ENCODE data around the gene FLNB.

DNA sequence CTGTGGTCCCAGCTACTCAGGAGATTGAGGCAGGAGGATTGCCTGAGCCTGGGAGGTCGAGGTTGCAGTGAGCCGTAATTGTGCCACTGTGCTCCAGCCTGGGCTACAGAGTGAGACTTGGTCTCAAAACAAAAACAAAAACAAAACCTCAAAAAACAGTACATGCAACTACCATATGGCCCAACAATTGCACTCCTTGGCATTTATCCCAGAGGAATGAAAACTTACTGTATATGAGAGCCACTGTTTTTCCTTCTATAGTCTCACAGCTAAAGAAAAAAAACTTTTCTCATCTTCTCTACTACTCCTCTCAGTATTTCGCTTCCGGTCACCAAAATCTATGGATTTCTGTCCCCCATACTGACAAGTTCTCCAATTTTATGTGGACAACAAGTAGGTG is 84.3 kb downstream of the FLNB start:
- TF ChIP-seq, protein P1, sequence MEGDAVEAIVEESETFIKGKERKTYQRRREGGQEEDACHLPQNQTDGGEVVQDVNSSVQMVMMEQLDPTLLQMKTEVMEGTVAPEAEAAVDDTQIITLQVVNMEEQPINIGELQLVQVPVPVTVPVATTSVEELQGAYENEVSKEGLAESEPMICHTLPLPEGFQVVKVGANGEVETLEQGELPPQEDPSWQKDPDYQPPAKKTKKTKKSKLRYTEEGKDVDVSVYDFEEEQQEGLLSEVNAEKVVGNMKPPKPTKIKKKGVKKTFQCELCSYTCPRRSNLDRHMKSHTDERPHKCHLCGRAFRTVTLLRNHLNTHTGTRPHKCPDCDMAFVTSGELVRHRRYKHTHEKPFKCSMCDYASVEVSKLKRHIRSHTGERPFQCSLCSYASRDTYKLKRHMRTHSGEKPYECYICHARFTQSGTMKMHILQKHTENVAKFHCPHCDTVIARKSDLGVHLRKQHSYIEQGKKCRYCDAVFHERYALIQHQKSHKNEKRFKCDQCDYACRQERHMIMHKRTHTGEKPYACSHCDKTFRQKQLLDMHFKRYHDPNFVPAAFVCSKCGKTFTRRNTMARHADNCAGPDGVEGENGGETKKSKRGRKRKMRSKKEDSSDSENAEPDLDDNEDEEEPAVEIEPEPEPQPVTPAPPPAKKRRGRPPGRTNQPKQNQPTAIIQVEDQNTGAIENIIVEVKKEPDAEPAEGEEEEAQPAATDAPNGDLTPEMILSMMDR (IDR thresholded peaks at IDR 0.05), result no peak
- TF ChIP-seq CREM (CRISPR knock-in tag; IDR thresholded peaks at IDR 0.05) (no peak), USF1 (CRISPR knock-in tag; IDR thresholded peaks at IDR 0.05) (no peak), ZNF138 (CRISPR knock-in tag; conservative IDR thresholded peaks at IDR 0.05) (no peak), PRRX2 (CRISPR knock-in tag; IDR thresholded peaks at IDR 0.05) (no peak), FOXP4 (CRISPR knock-in tag; IDR thresholded peaks at IDR 0.05) (no peak), ZBTB43 (CRISPR knock-in tag; IDR thresholded peaks at IDR 0.05) (no peak), JUN (CRISPR knock-in tag; IDR thresholded peaks at IDR 0.05) (no peak)
